Jurkat, Clone E6-1 (cell line): ENCODE results near the gene ZCCHC7.
"Not testable (repeated sequence)": the region's sequence is repeated elsewhere in the genome, so short reads cannot be mapped to it uniquely, and the experiment has no call there.

Experiments
- DNase-seq: peaks from one replicate; pipeline ENCODE4 v3.0.0-alpha.2; 2011; ENCODE audit warnings: low read depth, low spot score
- H3K4me3 ChIP-seq: 2 replicates; pipeline ENCODE4 v1.5.1; 2011; ENCODE audit warnings: mild to moderate bottlenecking, low read length, control low read depth, moderate library complexity

The ZCCHC7 gene

DNA sequence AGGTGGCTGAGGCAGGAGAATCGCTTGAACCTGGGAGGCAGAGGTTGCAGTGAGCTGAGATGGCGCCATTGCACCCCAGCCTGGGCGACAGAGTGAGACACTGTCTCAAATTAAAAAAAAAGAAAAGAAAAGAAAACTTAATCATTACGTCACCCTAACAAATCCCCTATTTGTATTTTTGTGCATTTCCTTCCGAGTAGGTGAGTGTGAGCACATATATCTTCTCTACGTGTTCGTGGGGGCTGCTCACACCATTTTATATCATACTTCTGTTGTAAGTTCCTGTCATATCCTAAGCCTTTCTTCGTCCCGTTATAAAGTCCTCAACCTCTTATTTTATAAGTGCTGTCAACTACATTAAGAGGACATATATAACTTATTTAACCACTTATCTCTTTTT is 260.2 kb downstream of the ZCCHC7 start:
- no peak overlapping the region for H3K4me3 ChIP-seq
- DNase-seq, result no peak

DNA sequence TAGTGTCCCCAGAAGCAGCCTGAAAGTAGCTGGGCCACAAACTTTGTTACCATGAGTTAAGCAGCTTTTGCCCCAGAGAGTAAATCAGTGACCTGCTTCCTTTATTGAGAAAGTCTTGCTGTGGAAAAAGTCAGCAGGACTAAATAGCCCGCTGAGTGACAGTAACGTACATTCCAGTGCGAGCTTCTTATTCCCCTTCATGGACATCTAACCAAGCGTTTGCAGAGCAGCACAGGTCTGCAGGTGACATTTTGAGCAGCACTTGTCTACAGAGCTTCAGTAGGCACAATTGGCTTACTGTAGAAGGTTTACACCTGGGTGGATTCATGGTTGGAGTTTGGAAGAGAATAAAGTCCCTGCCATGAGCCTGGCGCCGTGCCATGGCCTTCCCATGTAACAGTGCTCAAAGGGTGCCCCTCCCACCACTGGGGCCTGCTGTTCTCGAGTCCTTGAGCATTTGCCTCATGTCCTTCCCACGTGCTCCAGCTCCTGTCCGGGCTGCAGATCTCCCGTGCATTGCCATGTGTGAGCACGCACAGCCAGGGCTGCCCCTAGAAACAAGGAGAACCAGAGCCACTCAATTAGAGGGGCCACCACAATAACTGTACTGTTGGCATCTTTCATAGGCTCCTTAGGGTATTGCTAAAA is 260.8 kb downstream of the ZCCHC7 start:
- no peak for DNase-seq
- H3K4me3 ChIP-seq, result no peak overlapping the region

DNA sequence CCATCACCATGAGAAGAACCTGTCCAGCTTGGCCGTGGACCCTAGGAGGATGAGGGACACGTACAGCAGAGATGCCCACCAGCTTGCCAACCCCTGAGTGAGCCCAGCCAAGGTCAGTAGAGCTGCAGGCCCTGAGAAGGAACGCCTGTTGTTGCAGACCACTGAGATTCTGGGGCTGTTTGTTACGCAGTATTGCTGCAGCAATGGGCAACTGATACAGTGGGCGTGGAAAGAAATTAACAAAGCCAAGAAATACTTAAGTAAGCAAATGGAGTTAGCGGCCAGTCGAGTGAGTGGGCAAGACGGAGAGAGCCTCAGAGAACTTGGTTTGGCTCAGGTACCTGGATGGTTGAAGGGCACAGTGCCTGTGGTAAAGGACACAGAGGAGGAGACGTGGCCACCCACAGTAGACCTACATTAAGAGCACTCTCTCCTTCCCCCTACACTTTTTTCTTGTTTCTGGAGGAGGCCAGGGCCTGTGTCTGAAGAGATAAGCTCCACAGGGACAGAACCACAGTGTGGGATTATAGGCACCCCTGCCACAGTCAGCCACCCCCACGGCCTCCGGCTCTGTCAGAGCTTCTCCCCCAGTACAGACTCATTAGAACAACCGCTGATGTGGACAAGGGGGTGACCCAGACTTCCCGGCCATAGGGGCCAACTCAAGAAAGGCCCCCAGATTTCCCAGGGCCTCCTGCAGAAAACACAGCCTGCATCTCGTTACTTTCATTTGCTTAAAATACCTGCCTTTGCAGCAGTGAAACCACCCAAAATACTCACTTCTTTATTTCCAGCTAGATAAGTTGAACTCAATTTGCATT is 262.0 kb downstream of the ZCCHC7 start:
- H3K4me3 ChIP-seq, result no peak overlapping the region
- no peak for DNase-seq

DNA sequence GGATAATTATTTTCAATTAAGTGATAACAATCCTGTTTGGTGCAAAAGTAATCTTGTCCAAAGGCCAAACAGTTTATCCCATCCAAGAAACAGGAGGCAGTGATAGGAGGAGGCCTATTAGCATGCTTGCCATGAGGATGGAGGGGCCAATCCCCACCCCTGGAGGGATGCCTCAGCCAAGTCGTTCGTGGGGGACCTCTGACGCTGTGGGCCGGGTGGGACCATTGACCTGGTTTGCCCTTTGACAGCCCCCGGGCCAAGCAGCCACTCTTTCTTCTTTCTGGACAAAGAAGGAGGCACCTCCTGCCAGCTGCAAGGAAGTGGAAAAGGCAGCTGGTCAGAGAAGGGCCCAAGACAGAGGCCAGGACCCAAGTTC is 262.6 kb downstream of the ZCCHC7 start:
- H3K4me3 ChIP-seq, result no peak overlapping the region
- no peak for DNase-seq

DNA sequence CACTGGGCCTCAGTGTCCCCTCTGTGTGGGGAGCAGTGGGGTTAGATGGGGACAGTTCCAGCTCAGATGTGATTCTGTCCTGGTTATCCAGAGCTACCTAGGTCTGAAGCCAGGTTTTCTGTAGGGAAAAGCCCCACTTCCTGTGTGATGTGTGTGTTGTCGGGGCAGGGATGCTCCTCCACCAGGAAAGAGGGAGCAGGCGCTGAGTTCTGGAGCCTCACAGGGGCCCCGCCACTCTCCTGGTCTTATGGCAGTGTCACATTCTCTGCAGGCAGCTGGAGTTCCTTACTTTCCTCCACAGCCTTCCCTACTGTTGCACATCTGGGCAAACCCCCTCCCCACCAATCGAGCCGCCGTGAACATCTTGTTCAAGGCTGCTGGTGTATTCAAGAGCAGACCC is 263.0 kb downstream of the ZCCHC7 start:
- no peak overlapping the region for H3K4me3 ChIP-seq
- no peak for DNase-seq

DNA sequence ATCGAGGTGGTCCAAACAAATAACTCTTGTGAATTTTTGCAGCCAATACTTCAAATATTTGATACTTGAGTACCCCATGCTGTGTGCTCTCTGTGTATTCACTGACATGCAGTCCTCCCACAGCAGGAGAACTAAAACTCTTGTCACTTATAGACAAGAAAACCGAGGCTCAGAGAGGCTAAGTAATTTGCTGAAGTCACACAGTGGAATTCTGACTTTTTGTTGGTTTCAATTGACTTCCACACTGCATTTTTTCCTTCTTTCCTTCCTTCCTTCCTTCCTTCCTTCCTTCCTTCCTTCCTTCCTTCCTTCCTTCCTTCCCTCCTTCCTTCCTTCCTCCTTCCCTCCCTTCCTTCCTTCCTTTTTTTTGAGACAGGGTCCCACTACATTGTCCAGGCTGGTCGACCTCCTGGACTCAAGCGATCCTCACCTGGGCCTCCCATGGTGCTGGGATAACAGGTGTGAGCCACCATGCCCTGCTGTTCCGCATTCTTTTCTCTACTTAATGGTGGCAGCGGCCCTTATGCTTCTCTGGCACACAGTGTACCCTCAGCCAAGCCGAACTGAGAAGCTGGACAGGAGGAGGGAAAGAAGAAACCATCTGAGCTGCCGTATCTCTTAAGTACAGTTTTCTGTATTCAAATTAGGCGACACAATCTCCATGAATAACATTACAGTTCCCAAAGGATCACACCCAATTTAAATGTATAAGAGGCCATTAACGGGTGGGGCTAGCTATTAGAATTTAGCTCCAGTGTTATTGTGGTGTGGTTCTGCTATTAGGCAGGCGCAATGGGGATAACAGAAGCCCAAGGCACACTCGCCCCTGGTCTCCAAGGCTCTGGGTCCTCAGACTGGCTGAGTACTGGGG is 263.7 kb downstream of the ZCCHC7 start:
- H3K4me3 ChIP-seq, result no peak overlapping the region
- DNase-seq, result no peak

DNA sequence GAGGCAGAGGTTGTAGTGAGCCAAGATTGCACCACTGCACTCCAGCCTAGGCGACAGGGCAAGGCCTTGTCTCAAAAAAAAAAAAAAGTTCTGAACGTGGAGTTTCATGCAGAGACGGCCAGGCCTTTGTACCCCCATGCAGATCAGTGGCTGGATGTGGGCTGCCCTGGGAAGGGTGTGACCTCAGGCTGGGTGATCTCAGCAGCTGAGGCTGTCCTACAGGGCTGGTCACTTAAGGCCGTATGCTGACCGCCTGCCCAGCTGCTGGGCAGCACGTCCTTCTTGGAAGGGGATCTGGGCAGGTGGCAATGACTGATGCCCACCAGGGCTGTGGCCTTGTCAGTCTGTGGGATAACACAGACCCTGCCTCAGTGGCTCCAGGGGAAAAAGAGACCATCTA is 264.9 kb downstream of the ZCCHC7 start:
- no peak for DNase-seq
- no peak overlapping the region for H3K4me3 ChIP-seq

DNA sequence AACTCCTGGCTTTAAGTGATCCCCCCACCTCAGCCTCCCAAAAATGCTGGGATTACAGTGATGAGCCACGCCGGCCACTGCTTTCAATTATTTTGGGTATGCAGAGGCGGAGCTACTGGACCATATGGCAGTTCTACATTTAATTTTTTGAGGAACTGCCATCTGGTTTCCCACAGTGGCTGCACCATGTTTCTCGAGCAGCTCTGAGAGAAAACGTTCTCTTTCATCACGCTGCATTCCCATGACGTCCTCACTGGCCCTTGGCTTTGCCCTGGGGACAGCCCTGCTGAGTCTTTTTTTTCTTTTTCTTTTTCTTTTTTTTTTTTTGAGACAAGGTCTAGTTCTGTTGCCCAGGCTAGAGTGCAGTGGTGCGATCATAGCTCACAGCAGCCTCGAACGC is 266.6 kb downstream of the ZCCHC7 start:
- H3K4me3 ChIP-seq, result no peak overlapping the region
- DNase-seq, result no peak

DNA sequence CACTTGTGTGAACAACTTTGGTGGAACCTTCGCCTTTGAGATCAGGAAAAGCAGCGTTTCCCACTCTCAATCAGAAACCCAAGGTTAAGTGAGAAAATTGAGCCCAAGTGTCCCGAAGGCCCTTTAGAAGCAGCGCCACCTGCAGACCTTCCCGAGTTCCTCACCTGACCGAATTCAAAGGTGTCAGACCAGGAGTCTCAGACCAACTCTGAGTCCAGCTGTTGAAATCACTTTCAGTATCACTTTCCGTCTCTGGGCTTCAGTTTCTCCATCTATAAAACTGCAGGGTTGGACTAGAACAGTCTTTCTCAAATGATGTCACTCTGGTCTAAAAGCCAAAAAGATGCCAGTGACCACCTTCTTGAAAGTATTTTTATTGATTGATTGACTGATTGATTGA is 270.4 kb downstream of the ZCCHC7 start:
- DNase-seq, result no peak

DNA sequence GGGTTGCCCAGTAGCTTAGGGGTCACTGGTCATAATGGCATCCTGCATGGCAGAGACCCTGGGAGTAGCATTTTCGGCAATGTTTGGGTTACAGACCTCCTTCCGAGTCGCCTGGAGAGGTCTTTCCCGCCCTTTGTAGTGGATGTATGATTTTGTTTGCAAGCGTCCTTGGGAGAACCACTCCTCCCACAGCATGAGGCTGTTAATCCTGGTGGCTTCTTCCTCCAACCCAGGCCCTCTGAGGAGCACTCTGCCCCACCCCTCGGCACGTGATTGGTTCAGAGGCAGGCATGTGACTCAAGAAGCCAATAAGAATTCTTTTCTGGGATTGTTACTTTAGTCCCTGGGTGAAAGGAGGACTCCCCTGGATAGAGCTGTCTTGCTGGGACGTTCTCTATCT is 271.9 kb downstream of the ZCCHC7 start:
- DNase-seq, result no peak

More for the DNA sequence above, 270.4 kb downstream of the ZCCHC7 start:
- H3K4me3 ChIP-seq, result no peak overlapping the region

DNA sequence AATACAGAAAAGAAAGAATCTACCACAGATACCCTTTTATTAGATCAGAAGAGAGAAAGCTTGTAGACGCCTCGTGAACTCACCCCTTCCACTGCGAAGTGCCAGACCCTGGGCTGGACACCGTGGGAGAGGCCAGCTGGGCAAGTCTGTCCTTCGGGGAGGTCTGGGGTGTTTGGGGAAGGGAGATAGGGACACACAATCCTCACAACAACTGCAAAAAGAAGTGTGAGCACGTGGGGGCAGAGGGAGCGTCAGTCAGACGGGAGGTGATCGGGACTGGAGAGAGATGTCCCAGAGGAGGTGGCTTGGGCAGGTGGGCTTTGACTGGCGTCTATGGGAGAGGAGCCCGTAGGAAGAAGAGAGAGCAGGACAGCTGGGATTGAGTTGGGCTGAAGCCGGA is 274.9 kb downstream of the ZCCHC7 start:
- no peak for DNase-seq
- no peak overlapping the region for H3K4me3 ChIP-seq

More for the DNA sequence above, 271.9 kb downstream of the ZCCHC7 start:
- no peak overlapping the region for H3K4me3 ChIP-seq

DNA sequence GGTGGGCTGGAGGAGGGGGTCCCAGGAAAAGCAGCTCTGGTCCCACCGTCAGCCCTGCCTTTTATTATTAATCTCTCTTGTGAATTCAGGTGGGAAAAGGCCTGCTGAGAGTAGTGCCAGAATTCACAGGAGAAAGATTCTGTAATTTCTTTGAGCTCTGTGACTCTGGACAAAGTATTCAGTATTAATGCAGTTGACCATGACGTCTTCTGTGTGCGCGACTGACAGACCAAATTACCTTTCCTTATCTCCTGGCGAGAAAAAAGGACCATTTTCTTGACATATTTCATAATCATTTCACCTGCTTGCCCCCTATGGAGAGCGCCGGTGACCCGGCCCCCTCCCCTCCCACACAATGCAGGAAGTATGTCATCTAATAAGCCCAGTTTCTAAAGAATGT is 275.3 kb downstream of the ZCCHC7 start:
- no peak for DNase-seq
- H3K4me3 ChIP-seq, result no peak overlapping the region

DNA sequence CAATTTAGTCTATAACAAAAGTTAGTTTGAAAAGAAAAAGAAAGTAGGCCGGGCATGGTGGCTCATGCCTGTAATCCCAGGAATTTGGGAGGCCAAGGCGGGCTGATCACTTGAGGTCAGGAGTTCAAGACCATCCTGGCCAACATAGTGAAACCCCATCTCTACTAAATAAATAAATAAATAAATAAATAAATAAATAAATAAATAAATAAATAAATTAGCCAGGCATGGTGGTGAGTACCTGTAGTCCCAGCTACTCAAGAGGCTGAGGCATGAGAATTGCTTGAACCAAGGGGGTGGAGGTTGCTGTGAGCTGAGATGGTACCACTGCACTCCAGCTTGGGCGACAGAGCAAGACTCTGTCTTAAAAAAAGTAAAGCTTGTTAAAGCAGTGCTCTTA is 277.6 kb downstream of the ZCCHC7 start:
- DNase-seq, H3K4me3 ChIP-seq: not testable (repeated sequence)

DNA sequence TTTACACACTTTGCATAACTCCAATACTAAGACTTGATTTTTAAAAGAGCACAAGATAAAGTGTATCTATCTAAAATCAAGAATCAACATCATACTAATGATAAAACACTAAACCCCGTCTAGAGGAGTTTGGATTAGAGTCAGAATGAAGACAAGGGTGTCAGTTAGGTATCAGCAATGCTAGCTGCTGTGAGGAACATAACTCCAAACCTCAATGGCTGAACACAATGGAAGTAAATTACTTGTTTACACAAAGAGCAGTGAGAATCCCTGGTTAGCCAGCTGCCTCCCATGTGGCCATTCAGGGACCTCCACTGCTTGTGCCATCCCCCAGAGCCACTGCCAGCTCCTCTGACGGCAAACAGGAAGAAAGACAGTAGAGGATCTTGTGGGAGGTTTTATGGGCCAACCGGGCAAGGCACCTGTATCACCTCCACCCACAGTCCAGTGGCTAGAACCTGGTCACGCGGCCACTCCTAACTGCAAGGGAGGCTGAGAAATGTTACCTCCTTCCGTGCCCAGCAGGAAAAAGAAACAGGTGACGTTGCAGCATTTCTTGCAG is 278.2 kb downstream of the ZCCHC7 start:
- DNase-seq, result no peak
- no peak overlapping the region for H3K4me3 ChIP-seq

DNA sequence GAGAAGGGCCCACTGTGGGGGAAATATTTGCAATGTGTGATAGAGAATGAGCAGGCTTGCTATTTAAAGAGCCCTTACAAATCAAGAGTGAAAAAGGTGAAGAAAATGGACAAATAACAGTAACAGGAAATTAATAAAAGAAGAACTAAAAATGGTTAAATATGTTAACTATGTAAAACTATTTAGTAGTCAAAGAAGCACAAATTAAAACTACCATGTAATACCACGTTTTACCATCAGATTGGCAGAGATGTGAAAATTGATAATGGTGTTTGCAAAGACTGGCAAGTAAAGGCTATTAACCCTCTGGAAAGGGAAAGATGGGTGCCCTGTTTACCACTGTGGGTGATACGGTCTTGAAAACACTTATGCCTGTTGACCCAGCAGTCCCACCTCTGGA is 279.0 kb downstream of the ZCCHC7 start:
- DNase-seq, result no peak
- H3K4me3 ChIP-seq, result no peak overlapping the region

DNA sequence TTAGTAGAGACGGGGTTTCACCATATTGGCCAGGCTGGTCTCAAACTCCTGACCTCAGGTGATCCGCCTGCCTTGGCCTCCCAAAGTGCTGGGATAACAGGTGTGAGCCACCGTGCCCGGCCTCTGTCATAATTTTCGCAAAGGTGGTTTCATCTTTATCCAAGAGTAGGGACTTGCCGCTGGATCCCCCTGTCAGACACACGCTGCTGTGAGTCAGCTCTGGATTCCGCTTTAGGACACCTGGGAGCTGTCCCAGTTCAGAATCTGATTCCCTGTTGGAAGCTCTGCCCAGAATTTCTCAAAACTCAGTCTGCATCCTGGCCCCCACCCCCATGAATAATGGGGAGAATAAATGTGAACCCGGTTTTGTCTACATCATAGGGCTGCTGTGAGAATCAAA is 284.2 kb downstream of the ZCCHC7 start:
- no peak overlapping the region for H3K4me3 ChIP-seq
- no peak for DNase-seq

DNA sequence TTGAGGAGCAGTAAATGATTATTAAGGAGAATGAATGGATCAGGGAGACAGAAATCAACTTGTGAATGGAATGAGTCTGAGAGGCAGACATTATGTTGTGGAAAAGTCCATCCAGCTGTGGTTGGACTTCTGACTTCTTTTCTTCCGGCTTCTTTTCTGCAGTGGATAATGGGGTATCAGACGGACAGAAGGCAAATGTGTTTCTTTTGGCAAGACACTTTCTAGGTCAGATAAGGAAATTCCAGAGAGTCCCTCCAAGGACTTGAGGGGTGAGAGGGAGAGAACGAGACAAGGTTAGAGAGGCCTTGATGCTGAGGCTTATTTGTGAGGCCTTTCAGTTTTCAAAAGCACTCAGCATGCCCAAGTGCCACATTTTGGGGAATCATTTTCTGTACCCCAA is 285.0 kb downstream of the ZCCHC7 start:
- DNase-seq, result no peak

DNA sequence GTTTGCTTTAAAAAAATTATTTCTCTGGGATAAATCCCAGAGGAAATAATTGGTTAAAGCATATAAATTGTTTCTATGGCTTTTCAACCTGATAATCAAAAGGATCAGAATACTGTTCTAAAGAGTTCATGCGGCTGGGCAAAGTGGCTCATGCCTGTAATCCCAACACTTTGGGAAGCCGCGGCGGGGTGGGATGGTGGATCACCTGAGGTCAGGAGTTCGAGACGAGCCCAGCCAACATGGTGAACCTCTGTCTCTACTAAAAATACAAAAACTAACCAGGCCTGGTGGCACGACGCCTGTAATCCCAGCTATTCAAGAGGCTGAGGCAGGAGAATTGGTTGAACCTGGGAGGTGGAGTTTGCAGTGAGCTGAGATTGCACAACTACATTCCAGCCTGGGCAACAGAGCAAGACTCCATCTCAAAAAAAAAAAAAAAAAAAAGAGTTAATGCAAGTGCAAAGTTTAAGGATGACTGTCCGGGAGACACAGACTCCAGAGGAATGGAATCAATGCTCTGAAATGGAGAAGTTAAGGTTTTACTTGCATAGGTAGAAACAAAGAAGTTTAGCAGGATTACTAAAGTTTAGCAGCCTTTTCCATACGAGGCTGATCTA is 285.5 kb downstream of the ZCCHC7 start:
- no peak overlapping the region for H3K4me3 ChIP-seq
- DNase-seq, result no peak

More for the DNA sequence above, 285.0 kb downstream of the ZCCHC7 start:
- H3K4me3 ChIP-seq, result no peak overlapping the region
